ENCODE results near the gene KRT72.

Gene KRT72

DNA sequence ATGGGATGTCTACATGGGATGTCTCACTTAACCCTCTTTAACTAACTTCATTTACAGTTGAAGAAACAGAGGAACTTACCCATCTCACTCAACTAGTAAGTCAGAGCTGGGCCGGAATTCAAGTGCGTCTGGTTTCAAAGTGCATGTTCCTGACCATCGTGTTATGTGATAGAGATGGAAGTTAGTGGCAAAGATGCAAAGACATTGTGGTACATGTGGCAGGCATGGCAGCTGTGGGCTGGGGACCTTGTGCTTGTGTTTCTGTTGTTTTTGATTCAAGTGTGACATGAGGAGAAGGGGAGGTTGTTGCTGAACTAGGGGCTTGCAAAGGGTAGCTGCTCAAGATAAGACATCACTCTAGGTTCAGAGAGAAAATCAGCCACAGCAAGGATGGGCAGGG, 25.3 kb downstream of the KRT72 start:
- no peak for DNase-seq

DNA sequence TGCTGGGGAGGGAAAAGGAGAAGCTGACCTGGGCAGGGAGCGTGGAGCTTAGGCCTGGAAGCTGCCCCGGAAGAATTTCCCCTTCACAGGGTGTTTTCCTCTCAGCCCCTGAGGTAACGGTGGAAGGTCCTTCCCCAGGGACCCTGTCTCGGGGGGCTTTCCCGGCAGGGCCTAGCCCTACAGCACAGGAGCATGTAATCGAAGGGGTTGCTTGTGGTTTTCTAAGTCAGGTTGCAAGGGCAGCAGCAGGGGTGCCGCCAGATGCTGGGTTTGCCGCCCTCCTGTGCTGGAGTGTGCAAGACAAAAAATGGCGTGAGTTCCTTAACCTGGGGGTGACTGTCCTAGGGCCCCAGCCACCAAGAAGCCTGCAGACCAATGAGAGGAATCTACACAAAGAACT, 26.0 kb downstream of the KRT72 start:
- DNase-seq: no peak

DNA sequence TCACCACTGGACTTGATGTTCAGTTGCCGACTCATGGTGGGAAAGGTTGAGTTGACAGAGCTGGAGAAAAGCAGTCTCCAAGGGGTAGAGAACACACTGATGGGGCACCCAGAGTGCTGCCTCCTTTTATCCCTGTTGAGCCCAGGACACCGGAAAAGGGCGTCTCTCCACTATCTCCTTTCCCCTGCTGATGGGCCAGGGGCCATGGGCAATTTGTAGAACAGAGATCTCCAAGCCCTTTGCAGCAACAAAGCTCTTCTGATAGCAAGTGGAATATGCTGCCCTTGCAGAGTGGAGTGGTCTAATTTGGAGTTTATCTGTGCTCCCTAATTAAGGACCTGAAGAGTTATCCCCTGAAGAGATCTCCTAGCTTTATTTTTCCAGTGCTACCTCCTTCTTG, 27.5 kb downstream of the KRT72 start, which contains the start of gene KRT74:
Gene KRT74, minus strand, starts transcription at position 101 of the 400 bp plus-strand sequence. Its CDS starts 66 bp downstream, at position 35.
- no peak for DNase-seq

DNA sequence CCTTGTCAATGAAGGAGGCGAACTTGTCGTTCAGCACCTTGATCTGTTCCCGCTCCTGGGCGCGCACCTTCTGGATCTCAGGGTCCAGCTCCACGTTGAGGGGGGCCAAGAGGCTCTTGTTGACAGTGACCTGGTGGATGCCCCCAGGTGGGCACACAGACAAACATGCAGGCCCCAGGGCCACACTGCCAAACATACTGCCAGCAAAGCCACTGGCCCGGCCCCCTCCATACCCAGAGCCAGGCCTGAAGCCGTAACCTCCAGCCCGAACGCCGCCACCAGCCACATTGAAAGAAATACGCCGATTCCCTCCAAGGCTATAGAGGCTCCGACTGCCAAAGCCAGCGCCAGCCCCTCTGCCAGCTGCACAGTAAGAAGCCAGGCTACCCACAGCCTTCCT, 28.0 kb downstream of the KRT72 start:
- DNase-seq: no peak

DNA sequence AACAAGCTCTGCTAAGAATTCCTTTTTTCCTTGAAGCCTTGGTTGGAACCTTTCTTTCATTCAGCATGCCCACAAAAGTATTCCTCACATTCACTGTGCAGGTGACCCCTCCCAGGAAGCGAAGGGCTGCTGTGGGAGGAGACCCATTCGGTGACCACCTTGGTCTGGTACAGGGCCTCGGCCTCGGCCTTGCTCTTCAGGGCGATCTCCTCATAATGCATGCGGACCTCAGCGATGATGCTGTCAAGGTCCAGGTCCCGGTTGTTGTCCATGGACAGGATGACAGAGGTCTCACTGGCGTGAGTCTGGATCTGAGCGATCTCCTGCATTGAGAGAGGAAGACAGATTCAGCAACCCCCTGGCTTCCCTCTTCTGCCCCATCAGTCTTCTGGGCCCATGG, 30.8 kb downstream of the KRT72 start:
- DNase-seq: no peak

DNA sequence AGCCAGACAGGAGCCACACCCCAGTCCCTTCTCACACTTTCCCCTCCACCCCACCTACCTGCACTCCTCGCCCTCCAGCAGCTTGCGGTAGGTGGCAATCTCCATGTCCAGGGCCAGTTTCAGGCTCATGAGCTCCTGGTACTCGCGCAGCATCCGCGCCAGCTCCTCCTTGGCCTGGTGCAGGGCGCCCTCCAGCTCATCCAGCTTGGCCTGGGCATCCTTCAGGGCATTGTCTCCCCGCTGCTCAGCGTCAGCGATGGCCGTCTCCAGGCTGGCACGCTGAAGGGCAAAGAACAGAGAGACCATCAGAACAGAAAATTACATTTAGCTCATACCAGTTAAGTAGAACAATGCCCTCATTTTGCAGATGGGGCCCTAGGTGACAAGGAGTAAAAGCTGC, 33.2 kb downstream of the KRT72 start:
- no peak for DNase-seq

DNA sequence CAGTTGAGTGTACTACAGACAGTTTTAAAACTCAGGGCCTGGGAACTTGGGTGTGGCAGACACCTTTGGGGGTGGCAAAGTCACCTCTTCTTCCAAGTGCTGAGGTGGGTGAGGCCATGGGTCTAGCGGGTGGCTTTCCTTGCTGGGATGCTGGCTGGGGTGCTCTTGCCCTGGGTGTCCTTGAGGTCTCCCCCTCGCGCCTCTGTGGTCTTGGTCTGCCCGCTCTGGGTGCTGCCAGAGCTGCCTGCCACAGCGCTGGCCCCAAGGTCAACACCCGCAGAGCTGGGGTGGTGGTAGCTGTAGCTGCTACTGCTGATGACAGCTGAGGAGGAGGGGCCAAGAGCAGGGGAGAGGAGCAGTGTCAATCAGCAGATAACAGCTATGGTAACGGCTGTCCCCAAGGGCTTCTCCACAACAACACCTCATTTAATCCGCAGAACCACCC, 34.4 kb downstream of the KRT72 start:
- DNase-seq: no peak

DNA sequence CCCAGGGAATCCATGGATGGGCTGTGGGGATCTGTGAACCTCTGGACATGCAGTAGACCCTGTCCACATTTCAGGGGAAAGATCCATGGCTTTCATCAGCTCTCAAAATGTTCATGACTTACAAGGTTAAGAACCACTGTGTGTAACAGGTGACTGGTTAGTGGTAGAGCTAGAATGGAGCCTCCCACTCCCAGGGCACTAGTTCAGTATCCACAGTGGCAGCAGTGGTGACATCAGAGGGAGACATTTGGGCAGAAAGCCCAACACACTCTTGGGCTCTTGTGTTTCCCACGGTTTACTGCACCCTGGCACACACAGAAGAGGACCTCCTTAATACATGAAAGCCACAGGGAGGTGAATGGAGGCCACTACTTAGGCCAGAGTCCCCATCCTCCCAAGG, 36.7 kb downstream of the KRT72 start:
- no peak for DNase-seq

DNA sequence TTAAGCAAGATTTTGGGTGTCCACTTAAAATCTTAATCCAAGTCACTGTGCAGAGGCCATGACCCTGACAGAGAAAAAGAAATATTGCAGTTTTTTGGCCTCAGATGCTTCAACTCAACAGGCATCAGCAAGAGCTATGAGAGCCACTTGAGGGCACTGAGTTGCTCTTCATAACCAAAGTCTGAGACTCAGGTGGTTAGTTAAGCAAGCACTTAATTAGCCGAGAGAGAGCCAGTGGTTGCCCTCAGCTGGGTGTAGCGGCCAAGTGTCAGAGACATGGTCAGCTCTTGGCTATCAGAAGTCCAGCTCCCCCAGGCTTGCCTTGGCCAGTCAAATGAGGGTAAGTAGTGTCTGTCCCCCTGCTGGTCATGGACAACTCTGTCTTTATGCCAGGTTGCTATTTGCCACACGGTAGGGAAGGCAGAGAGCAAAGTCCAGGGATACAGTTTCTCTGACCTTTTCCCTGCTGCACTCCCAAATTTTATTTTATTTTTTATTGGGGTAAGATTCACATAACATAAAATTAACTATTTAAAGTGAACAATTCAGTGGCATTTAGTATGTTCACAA, 39.3 kb downstream of the KRT72 start:
- no peak for DNase-seq

DNA sequence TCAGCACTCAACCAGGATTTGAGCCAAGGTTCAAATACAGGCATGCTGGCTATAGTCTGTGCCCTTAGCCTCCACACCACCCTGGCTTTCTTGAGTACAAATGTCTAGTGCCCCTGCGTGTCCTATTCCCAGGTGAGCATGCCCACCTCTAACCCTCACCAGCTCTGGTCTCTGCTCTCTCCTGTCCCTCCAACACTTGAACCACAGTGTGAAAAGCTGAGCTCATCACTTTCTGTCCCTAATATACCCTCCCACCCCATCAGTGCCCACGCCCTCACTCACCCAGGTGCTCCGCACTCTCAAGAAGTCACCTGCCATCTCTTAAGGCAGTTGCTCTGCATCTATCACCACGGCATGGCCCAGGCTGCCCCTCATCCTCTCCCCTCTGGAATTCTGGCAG, 41.3 kb downstream of the KRT72 start:
- no peak for DNase-seq

DNA sequence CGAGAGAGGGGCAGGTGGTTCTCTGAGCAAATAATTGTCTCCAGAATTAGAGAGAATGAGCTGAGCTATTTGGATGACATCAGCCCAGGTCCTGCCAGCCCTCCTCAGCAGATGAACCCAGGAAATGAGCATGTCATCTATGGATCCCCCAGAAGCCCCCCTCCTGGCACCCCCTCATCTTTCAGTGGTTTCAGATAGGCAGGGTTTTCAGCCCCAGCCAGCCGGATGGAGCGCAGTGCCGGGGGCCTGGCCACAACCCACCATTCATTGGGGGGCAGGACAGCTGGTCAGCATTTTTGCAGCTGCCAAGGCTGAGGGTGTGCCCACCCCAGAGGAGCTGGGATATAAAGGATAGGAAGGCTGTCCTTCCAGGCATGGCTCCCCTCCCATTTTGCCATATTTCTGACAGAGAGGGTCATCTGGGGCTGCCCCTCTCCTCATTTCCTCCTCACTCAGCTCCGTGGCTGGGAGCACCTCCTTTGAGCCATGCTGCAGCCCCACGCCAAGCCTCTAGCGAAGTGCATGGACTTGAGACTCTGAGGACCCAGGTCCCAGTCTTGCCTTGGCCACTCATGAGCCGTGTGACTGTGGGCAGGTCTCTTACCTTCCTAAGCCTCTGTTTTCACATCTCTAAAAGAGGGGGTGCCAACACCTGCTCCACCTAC, 42.4 kb downstream of the KRT72 start:
- no peak for DNase-seq

DNA sequence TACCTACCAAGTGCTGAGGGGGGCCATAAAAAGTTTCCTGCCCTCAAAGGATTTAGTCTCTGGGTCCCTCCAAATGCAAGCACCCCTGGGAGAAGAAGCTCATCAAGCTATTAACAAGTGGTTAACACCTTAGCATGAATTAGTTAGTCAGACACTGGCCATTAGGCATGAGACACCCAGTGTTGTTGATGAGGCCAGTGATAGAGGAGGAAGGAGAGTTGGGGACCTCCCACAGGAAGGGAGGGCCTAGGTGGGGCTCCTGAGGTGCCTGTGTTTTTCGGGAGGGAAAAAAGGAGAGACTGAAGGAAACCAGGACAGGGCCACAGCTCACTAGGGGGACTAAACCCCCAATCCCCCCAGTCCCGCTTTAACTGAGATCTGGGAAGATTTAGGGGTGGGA, 43.8 kb downstream of the KRT72 start:
- no peak for DNase-seq

DNA sequence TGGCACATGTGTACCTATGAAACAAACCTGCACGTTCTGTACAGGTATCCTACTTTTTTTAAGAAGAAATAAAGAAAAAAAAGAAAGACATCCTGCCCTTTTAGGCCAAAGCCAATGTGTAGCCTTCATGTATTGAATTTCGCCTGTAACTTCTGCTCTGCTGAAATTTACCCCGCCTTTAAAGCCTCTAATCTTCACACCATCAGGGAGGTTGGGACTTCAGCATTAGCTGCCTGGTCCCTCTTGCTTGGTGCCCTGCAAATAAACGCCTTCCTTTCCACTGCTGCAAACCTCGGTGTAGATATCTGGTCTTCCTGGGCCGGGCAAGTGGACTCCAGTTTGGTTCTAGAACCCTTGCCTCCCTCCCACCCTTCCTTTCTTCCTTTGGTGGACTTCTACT, 45.7 kb downstream of the KRT72 start:
- DNase-seq: no peak

DNA sequence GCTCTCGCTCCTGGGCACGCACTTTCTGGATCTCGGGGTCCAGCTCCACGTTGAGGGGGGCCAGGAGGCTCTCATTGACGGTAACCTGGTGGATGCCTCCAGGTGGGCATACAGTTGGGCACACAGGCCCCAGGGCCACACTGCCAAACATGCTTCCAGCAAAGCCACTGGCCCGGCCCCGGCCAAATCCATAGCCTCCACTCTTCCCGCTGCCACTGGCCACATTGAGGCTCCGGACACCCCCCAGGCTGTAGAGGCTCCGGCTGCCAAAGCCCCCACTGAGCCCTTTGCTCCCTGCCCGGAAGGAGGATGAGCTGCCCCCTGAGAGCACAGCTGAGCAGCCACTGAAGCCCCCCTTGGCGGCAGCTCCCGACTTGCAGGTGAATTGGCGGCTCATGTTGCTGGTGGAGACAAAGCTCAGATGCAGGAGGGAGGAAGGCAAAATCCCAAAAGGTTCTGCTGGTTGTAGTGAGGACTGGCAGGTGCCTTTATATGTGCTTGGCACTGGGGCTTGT, 48.5 kb downstream of the KRT72 start, which contains the start of gene KRT71:
Gene KRT71, minus strand, starts transcription at position 465 of the 515 bp plus-strand sequence. Its CDS starts 68 bp downstream, at position 397.
- no peak for DNase-seq

DNA sequence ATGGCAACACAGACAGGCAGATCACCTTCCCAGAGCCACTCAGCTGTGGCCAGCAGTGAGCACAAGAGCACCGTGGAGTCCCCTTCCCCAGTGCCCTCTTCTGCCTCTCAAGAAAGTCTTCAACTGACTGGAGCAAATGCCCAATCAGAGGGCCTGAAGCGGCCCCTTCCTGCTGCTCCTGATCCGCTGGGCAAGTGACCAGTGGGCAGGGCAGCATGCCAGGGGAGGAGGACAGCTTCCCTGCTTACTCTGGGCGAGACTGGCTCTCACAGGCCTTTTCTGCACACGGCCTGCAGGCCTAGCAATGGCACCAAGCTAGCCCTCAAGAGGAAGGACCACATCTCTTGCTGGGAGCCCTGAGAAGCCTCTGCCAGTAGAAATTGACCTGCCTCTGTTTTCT, 49.2 kb downstream of the KRT72 start:
- no peak for DNase-seq

DNA sequence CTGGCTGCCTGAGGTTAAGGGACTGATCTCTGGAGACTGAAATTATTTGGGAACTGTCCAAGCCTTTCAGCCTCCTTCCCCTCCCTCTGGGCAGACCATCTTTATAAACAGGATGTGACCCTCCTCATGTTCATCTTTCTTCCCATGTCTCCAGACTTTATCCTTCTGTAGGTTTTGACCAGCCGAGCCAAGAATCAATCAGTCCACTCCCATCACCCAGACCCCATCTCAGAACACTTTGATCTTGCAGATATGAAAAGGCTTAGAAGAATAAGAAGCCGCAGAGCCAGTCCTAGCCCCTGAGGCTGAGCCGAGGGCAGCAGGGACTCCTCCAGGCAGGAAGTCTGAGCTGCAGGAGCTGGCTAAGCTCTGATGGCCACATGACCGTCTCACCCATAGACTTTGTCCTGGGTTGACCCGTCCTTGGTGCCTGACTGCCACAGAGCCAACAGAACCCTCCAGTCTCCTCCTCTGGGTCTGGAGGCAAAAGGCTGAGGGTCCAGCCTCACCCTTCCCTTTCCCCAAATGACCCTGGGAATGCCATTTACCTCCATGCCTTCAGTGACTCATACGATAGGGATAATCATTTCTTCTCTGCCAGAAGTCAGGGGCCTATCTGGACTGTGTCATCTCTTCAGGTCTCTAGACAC, 49.9 kb downstream of the KRT72 start:
- DNase-seq: no peak

DNA sequence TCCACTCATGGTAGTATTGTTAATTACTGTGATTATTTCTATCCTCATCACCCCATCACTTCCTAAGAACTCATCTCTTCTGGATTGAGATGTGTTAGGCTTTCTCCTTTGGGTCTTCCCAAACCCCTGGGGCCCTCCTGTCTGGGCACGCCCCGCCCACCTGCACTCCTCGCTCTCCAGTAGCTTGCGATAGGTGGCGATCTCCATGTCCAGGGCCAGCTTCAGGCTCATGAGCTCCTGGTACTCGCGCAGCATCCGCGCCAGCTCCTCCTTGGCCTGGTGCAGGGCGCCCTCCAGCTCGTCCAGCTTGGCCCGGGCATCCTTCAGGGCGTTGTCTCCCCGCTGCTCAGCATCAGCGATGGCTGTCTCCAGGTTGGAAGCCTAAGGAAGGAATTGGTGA, 55.1 kb downstream of the KRT72 start:
- no peak for DNase-seq

DNA sequence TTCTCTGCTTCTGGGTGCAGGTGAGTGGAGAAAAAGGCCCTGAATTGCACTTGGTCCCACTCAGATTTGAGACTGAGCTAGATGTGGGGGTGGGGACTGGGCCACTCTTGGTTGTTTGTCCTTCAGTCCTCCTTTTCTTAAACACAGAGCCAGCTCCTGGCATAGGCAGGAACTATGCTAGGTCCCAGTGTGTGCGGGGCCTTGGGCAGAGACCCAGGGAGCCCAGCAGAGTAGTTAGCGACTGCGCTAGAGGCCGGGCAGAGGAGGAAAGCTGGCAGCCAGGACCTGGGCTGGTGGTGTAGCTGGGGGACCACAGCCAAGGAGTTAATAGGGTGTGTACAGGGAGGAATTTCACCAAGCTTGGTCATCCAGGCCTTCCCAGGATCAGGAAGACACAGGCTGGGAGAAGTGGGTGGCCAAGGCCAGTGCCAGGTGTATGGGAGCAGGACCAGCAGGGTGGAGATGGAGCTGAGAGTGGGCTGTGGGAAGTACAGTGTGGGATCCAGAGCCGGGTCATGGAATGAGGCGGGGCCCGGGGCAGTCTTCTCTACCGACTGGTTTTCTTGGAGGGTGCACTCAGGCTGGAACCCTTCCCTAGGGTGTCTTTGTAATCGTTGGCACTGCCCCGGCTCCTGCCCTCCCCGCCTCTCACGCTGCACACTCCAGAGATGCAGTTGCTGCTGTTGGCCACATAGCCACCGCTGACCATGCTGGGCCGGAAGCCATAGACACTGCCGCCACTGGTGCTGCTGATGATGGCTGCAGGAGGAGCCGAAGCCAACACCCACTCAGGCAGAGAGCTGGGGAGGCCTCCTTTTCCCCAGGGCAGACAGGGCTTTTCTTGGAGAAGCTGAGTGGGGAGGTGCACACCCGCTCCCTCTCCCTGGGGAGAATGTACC, 57.0 kb downstream of the KRT72 start:
- no peak for DNase-seq

DNA sequence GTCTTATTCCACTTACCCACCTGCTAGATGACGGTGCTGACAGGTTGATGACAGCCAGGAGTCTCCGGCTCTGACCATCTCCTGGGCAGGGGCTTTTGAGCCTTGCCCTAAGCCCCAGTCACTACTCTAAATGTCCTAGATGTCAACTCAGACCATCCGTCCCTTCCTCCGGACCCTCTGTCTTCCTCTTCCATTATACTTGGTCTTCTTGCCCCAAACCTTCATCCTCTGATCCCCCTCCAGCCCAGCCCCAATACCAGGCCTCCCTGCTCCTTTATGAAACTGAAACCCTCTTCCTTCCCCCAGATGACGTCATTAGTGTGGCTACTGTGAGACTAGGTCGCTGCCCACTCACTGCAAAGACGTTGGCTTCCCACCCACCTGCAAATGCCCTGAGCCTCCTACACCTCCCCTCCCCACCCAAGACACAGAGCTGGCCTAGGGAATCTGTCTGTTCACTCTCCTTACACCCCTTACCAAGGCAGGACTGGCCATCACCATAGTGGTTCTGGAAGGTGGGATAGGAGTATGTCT, 58.4 kb downstream of the KRT72 start:
- DNase-seq: no peak

DNA sequence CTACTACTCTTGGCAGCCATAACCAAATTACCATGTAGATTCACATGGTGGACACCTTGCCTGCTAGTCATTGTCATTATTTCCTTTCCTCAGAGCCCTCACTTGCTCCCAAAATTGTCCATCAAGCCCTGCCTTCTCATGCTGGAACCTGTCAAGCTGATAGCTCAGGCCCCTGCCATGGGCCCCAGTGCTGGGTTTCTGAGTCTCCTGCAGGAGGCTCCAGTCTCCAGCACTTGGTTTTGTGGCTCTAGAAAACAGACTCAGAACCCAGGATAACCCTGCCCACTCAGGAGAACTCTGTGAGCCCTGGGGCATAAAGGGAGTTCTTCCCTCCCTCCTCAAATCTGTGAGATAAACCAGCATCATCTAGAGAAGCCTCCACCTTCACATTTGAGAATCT, 59.1 kb downstream of the KRT72 start:
- no peak for DNase-seq

DNA sequence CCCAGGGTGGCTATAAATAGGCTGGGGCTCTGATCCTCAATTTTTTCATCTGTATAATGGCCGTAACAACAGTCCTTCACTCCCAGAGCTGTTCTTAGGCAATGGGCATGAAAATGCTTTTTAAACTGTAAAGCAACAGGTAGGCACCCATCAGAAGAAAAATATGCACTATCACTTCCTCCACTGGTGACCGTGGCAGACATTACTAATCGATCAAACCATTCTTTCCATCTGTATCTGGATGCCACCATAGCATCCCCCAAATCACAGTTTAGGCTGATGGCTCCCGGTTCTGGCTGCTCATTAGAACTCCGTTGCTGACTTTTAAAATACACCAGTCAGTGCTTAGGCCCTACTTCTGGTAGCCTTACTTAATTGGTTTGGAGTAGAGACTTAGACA, 59.6 kb downstream of the KRT72 start:
- DNase-seq: no peak

DNA sequence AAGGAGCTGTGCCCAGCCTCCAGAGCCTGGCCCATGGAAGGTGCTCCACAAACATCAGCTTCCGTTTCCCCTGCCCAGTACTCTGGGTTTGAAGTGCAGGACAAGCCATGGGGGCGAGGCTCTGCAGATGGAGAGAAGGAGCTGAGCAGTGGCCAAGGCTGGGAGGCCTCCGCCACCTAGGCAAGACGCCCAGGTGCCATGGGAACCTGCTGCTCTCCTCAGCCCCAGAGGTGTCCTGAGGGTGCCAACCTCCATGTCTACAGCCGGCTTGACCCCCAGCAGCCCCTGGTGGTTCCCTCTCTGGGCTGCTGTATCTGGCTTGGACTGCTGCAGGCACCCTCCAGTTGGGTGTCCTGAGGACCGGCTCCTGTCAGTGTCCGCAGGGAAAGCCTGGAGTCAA, 60.7 kb downstream of the KRT72 start:
- no peak for DNase-seq

DNA sequence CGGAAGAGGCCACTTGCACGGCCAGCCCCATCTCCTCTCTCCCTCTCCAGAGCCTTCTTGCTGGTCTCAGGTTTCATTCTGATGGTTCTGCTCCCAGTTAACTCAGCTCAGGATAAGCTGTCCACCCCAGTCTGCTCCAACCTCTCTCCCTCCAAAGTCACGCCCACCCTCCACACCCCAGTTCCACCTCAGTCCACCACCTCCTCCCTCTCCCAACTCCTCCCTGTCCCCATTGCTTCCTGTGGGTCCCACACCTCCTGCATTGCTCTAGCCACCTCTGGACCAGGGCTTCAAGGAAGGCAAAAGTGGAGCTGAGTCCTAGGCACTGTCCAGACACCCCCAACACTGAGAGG, 61.5 kb downstream of the KRT72 start:
- no peak for DNase-seq
